GM18517 (cell line): ENCODE data around the gene ALDH3B2.
"Not testable (repeated sequence)": the region's sequence is repeated elsewhere in the genome, so short reads cannot be mapped to it uniquely, and the experiment has no call there.

Experiments
- ATAC-seq: cut with Tn5 transposase; IDR thresholded peaks from one replicate; pipeline ENCODE4 v1.9.1; 2021; ENCODE audit warnings: mild to moderate bottlenecking, moderate library complexity; ENCODE audit not compliant: unreplicated experiment

Gene ALDH3B2

GRCh38 chr11:67674442-67674871 is at the start of gene ALDH3B2:
Gene ALDH3B2, minus strand, starts transcription at chr11:67674623. Its CDS starts 7,688 bp downstream, at chr11:67666935.
- no peak for ATAC-seq

GRCh38 chr11:67723036-67723435 is 48.6 kb upstream of the ALDH3B2 start:
- ATAC-seq, result not testable (repeated sequence)

GRCh38 chr11:67716226-67716625 is 41.8 kb upstream of the ALDH3B2 start:
- ATAC-seq, result not testable (repeated sequence)

- ATAC-seq, result not testable (repeated sequence)
These were observed 41.4 kb upstream of the ALDH3B2 start for GRCh38 chr11:67715801-67716200.

GRCh38 chr11:67713892-67714509 is 39.6 kb upstream of the ALDH3B2 start:
- ATAC-seq, result not testable (repeated sequence)

- not testable (repeated sequence) for ATAC-seq
These were observed 37.3 kb upstream of the ALDH3B2 start for GRCh38 chr11:67711676-67712075.

GRCh38 chr11:67711212-67711611 is 36.8 kb upstream of the ALDH3B2 start:
- not testable (repeated sequence) for ATAC-seq

GRCh38 chr11:67709806-67710205 is 35.4 kb upstream of the ALDH3B2 start:
- ATAC-seq, result not testable (repeated sequence)

- ATAC-seq, result no peak
These were observed 30.8 kb upstream of the ALDH3B2 start for GRCh38 chr11:67705264-67705663.

- no peak for ATAC-seq
These were observed 30.1 kb upstream of the ALDH3B2 start for GRCh38 chr11:67704524-67704923.

- not testable (repeated sequence) for ATAC-seq
These were observed 29.3 kb upstream of the ALDH3B2 start for GRCh38 chr11:67703709-67704108.

GRCh38 chr11:67700548-67701262 is 26.3 kb upstream of the ALDH3B2 start:
- no peak for ATAC-seq

- no peak for ATAC-seq
These were observed 25.7 kb upstream of the ALDH3B2 start for GRCh38 chr11:67700141-67700540.

- ATAC-seq, result no peak
These were observed 25.1 kb upstream of the ALDH3B2 start for GRCh38 chr11:67699521-67699920.

- ATAC-seq, result no peak
These were observed 23.8 kb upstream of the ALDH3B2 start for GRCh38 chr11:67698247-67698646.

- ATAC-seq, result no peak
These were observed 23.4 kb upstream of the ALDH3B2 start for GRCh38 chr11:67697846-67698245.

GRCh38 chr11:67696998-67697397 is 22.6 kb upstream of the ALDH3B2 start:
- no peak for ATAC-seq

- no peak for ATAC-seq
These were observed 21.2 kb upstream of the ALDH3B2 start for GRCh38 chr11:67695606-67696005.

- ATAC-seq, result no peak
These were observed 20.6 kb upstream of the ALDH3B2 start for GRCh38 chr11:67694875-67695555.

- ATAC-seq, result no peak
These were observed 16.7 kb upstream of the ALDH3B2 start for GRCh38 chr11:67691149-67691548.

GRCh38 chr11:67689178-67689577 is 14.8 kb upstream of the ALDH3B2 start:
- no peak for ATAC-seq

- ATAC-seq, result no peak
These were observed 13.6 kb upstream of the ALDH3B2 start for GRCh38 chr11:67687986-67688385.
